Forelimb muscle (tissue), 1 donor: ENCODE data around the gene BCAT1. TPM values are rescaled to one million over a fixed set of nuclear protein-coding genes. Genes with fewer than 3 reads are reported as not detected.
A peak's percentile ranks its signal among the peaks of the same experiment; 100 is the strongest.
"Not testable (repeated sequence)": the region's sequence is repeated elsewhere in the genome, so short reads cannot be mapped to it uniquely, and the experiment has no call there.

Experiments
- DNase-seq: peaks from one replicate; pipeline ENCODE4 v3.0.0-alpha.2; 2013; ENCODE audit warnings: low read depth
- polyA plus RNA-seq: library from polyadenylated mRNA; unstranded; fragments of 120-200 nt; gene quantifications from one replicate; pipeline ENCODE4 v1.2.1, GENCODE V29; 2013; ENCODE audit not compliant: insufficient read length

Gene BCAT1
- polyA plus RNA-seq, 1 donor: 51.0 TPM

GRCh38 chr12:24854017-24854416 lies 94.9 kb downstream of the BCAT1 start:
- no peak for DNase-seq

DNA sequence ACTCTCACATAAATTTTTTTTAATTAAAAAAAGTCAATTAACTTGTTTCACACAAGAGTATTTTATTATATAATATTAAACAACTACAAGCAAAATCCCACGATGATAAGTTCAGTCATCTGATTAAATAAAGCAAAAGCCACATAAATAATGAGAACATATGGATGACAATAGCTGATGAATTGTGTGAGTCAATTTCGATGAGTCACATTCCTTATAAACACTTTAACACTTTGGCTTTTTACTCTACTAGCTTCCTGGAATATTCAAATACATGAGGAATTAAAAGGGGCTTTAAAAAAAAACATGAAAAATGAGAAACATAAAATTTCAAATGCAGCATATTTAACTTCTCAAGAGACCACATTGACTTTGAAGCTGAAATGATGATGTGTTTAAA lies 95.3 kb downstream of the BCAT1 start:
- no peak for DNase-seq

DNA sequence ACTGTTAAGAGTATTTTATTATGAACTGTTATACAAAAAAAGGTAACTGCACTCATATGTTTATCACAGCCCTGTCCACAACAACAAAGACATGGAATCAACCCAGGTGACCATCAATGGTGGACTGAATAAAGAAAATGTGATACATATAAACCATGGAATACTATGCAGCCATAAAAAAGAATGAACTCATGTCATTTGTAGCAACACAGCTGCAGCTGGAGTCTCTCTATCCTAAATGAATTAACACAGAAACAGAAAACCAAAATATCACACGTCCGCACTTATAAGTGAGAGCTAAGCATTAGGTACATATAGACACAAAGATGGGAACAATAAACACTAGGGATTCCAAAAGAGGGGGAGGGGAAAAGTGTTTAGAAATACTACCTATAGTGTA lies 95.8 kb downstream of the BCAT1 start:
- DNase-seq: no peak

GRCh38 chr12:24852420-24852819 lies 96.5 kb downstream of the BCAT1 start:
- DNase-seq: no peak

- not testable (repeated sequence) for DNase-seq
Observed at GRCh38 chr12:24851883-24852282, 97.0 kb downstream of the BCAT1 start.

- no peak for DNase-seq
Observed at GRCh38 chr12:24851341-24851740, 97.6 kb downstream of the BCAT1 start.

DNA sequence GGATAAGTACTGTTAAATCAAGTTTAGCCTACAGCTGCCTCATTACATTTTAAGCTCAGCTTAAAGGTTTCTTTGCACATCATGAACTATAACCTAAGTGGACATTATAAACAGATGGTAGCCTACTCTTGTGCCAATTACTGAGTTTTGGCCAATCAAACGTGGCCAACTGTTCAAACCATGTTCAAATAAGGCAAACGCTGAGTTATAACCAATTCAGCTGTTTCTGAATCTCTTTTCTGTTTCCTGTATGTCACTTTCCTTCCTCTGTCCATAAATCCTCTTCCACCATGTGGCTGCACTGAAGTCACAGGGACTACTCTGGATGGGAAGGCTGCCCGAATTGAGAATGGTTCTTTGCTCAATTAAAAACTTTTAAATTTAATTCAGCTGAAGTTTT lies 98.4 kb downstream of the BCAT1 start:
- DNase-seq: no peak

- DNase-seq: no peak
Observed at GRCh38 chr12:24848941-24849477, 99.9 kb downstream of the BCAT1 start.

- DNase-seq: no peak
Observed at GRCh38 chr12:24846689-24847088, 102.2 kb downstream of the BCAT1 start.

- DNase-seq: no peak
Observed at GRCh38 chr12:24845615-24846014, 103.3 kb downstream of the BCAT1 start.

DNA sequence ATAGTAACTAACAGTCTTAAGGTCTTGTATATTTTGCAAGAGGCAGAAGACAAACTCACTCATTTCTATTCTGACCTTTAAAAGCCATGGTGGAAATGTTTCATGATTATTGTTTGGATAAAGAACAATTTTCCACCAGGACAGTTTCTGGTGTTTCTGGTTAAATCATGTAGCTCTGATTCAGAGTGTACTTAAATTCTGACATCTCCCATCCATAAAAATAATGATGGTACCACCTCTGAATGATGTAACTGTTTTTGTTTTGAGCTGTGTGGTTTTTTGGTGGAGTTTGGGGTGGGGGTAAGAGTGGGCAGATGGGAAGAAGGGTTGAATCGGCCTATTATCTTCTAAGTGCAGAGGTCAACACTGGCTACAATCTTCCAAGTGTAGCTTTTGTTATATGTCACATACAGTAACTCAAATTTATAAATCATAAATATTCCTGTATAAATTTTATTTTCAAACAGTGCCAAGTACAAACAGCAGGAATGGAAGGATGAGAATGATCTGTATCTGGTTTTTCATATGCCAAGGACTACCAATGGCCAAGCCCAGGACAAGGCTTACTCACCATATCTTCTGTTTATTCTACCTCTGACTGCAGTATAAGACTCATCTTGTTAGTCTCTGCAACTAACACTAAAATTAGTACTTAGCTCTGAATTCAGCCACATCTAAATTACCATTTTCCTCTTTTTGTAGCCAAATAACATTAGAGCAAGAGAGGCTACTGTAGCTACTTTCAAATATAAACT lies 108.7 kb downstream of the BCAT1 start:
- no peak for DNase-seq

DNA sequence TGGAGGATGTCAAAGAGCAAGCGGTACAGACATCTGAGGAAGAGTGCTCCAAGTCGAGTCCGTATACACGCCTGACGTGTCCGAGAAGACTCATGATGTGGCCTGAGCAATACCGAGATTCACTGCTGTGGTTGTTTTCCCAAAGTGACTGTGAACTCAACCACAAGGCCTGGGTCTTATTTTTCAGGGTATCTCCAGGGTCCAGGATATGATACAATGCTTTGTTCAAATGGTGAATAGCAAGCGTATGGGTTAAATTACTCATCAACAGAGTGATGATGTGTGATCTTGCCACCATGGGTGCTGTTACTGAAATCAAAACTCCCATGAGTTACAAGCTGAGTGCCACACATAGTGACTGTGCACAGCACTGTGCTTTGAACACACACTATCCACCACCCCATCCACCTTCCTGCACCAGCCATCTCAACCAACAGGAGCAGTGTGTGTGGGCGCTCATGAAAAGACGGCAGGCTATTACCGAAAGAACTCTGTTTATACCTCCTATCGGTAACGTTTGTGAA lies 109.6 kb downstream of the BCAT1 start:
- DNase-seq: no peak

DNA sequence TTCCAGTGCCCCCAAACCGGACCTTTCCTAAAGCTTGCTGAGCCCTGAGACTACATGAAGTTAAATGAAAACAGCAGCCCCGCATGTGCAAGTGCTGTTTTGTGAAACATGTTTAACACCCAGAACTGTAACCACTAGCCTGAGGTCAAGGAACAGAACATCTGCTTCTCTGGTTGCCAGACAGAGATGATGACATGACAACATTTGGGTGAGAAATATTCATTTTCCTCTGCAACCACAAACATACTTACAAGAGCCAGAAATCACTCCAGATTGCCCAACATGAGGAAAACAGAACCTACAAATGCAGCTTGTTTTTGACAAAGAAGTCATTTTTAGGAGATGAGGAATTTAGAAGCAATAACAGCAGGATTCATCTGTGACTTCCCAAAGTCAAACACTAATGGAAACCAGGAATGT lies 110.4 kb downstream of the BCAT1 start:
- peak; percentile 39 for DNase-seq

DNA sequence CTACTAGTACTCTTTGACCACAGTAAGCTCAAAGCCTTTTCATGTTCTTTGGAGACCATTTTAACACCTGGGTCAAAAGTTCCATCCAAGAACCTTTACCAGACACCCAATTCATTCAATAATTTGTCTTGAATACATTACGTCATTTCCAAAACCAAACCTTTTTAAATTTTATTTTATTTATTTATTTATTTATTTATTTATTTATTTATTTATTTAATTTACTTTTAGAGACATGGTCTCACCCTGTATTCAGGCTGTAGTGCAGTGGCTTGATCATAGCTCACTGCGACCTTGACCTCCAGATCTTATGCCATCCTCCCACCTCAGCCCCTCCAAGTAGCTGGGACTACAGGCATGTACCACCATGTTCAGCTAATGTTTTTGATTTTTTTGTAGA lies 113.5 kb downstream of the BCAT1 start:
- no peak for DNase-seq

GRCh38 chr12:24833513-24833912 lies 115.4 kb downstream of the BCAT1 start:
- DNase-seq: no peak

DNA sequence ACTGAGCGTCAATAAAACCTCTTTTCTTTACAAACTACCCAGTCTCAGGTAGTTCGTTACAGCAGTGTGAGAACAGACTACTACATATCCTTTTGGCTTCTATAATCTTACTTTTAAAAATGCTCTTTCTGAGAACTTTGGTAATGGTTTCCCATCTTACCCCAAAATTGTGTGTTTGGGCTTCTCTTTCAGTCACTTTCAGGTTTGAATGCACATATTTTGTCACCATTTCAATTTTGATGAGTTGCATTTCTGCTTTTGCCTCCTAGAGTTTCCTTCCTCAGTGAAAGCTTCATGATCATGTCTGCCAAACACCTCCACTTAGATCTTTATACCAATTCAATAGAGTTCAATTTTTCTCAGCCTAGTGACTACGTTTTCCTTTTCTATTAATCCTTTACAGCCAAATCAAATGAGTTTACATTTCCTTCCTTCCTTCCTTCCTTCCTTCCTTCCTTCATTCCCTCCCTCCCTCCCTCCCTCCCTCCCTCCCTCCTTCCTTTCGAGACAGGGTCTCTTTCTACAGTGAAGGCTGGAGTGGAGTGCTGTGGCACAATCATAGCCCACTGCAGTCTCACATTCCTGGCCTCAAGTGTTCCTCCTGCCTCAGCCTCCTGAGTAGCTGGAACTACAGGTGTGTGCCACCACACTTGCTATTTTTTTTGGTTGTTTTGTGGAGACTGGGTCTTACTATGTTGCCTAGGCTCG lies 124.9 kb downstream of the BCAT1 start:
- DNase-seq: no peak

GRCh38 chr12:24822121-24822899 lies 126.6 kb downstream of the BCAT1 start:
- DNase-seq: no peak

DNA sequence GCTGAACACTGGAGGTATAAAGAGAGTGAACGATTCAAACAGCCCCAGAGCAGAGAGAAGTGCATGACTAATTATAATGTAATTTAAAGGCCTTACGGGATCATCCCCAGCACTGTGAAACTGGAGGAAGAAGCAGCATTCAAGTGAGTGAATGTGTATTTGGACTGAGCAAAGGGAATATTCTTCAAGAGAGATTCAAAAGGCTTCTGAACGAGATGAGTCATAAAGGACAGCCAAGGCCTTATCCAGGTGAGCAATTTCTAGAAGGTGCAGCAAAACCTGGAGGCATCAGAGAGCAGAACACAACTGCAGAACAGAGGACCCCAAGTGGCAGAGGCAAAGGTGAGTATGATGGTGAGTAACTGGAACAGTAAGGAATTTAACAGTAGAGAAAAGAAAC lies 127.2 kb downstream of the BCAT1 start:
- DNase-seq: no peak

- no peak for DNase-seq
Observed at GRCh38 chr12:24820872-24821271, 128.0 kb downstream of the BCAT1 start.

GRCh38 chr12:24818351-24818750 lies 130.6 kb downstream of the BCAT1 start:
- DNase-seq: no peak

GRCh38 chr12:24815114-24815423 lies 133.8 kb downstream of the BCAT1 start:
- DNase-seq: no peak
